HepG2 (cell line): Measurements from ENCODE around the gene NAT14. TPM values are rescaled to one million over a fixed set of nuclear protein-coding genes. Genes with fewer than 3 reads are reported as not detected.

Experiments
- ARID2 ChIP-seq: sonication (generic); formaldehyde crosslinking; IDR thresholded peaks from 2 replicates; pipeline ENCODE4 v1.8.1; 2022; ENCODE audit warnings: mild to moderate bottlenecking, missing genetic modification reagents, borderline replicate concordance
- CHD4 ChIP-seq: fragments of 200-600 bp; sonication (generic); IDR thresholded peaks from 2 replicates; pipeline ENCODE4 v1.7.0; 2017; ENCODE audit warnings: mild to moderate bottlenecking, low read length, borderline replicate concordance
- JUND ChIP-seq: sonication (generic); formaldehyde crosslinking; IDR thresholded peaks from 2 replicates; pipeline ENCODE4 v1.8.0; 2022; ENCODE audit warnings: mild to moderate bottlenecking, missing genetic modification reagents
- KLF15 ChIP-seq: sonication (generic); formaldehyde crosslinking; IDR thresholded peaks from 2 replicates; pipeline ENCODE4 v1.8.1; 2023; ENCODE audit warnings: borderline replicate concordance, mild to moderate bottlenecking, inconsistent platforms, missing genetic modification reagents, mixed read lengths
- MAF1 ChIP-seq: sonication (generic); formaldehyde crosslinking; IDR thresholded peaks from 2 replicates; pipeline ENCODE4 v1.5.0; 2020; ENCODE audit warnings: missing genetic modification reagents, borderline replicate concordance
- MZF1 ChIP-seq: sonication (generic); formaldehyde crosslinking; IDR thresholded peaks from 2 replicates; pipeline ENCODE4 v1.8.1; 2023; ENCODE audit warnings: mild to moderate bottlenecking, missing genetic modification reagents, borderline replicate concordance
- PITX1 ChIP-seq: sonication (generic); formaldehyde crosslinking; IDR thresholded peaks from 2 replicates; pipeline ENCODE4 v1.5.1; 2020; ENCODE audit warnings: mild to moderate bottlenecking, missing genetic modification reagents
- RFXANK ChIP-seq: IDR thresholded peaks from 2 replicates; pipeline ENCODE4 v1.6.1; 2016
- SALL2 ChIP-seq: sonication (generic); formaldehyde crosslinking; IDR thresholded peaks from 2 replicates; pipeline ENCODE4 v1.8.1; 2023; ENCODE audit warnings: mild to moderate bottlenecking, missing genetic modification reagents, inconsistent platforms
- U2AF2 ChIP-seq: fragments of 200-400 bp; formaldehyde crosslinking; IDR thresholded peaks from 2 replicates; pipeline ENCODE4 v1.6.1; 2017; ENCODE audit warnings: low read depth, mild to moderate bottlenecking, low read length
- polyA plus RNA-seq, 8 experiments: library from polyadenylated mRNA; depleted of rRNA in 3 of 8; stranded (reverse) in 7 of 8; unstranded in 1 of 8; fragments of >200 nt; fragmentation: Illumina TruSeq in 4 of 8; extraction: Trizol in 4 of 8; gene quantifications; 2 replicates each; pipeline versions ENCODE4 v1.2.1 to v1.2.3, GENCODE V29; 2011 to 2016; ENCODE audit warnings: low read depth in 4 of 8, missing spikeins in 1 of 8, mixed read lengths in 1 of 8; ENCODE audit not compliant: insufficient read depth in 1 of 8
- total RNA-seq, 5 experiments: library from RNA; depleted of rRNA; stranded (reverse); fragments of >200 nt; fragmentation: Illumina TruSeq; extraction: Trizol; gene quantifications; 2 replicates each; pipeline ENCODE4 v1.2.3, GENCODE V29; 2016; ENCODE audit warnings: low read depth in 1 of 5
- TF ChIP-seq, protein P1 (sequence below), 2 experiments: sonication (generic) in 1 of 2; formaldehyde crosslinking in 1 of 2; IDR thresholded peaks; 2 replicates each; pipeline versions ENCODE4 v1.5.1 to v1.6.1; 2011 to 2020; ENCODE audit warnings: borderline replicate concordance in 1 of 2, low read depth in 1 of 2, low read length in 1 of 2, mild to moderate bottlenecking in 1 of 2, missing genetic modification reagents in 1 of 2, moderate library complexity in 1 of 2
- TF ChIP-seq, protein P2 (sequence below): sonication (generic); formaldehyde crosslinking; IDR thresholded peaks from 2 replicates; pipeline ENCODE4 v1.4.0; 2020; ENCODE audit warnings: mild to moderate bottlenecking, missing genetic modification reagents

The NAT14 gene
- total and polyA plus RNA-seq, 2 of the 13 experiments (the other 11 are each of a cell fraction or from before 2014, with no cell fraction given): 20.7 to 22.3 TPM

- TF ChIP-seq SALL2 (CRISPR knock-in tag) (no peak), CHD4 (no peak), U2AF2 (no peak), MZF1 (CRISPR knock-in tag) (no peak), RFXANK (CRISPR knock-in tag) (peak; percentile 54; the same call in 1 of the 2 replicates), MAF1 (CRISPR knock-in tag) (0 out of 2 replicates have a peak, but pooled peaks have one; percentile 42), KLF15 (CRISPR knock-in tag) (no peak), ARID2 (CRISPR knock-in tag) (no peak), PITX1 (CRISPR knock-in tag) (no peak), JUND (CRISPR knock-in tag) (no peak)
- TF ChIP-seq, protein P1, sequence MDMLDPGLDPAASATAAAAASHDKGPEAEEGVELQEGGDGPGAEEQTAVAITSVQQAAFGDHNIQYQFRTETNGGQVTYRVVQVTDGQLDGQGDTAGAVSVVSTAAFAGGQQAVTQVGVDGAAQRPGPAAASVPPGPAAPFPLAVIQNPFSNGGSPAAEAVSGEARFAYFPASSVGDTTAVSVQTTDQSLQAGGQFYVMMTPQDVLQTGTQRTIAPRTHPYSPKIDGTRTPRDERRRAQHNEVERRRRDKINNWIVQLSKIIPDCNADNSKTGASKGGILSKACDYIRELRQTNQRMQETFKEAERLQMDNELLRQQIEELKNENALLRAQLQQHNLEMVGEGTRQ (IDR thresholded peaks at IDR 0.05; ENCODE audit: low read depth, low read length): no peak
- TF ChIP-seq, protein P1 (CRISPR knock-in tag; IDR thresholded peaks at IDR 0.05; ENCODE audit: borderline replicate concordance): no peak
- TF ChIP-seq, protein P2, sequence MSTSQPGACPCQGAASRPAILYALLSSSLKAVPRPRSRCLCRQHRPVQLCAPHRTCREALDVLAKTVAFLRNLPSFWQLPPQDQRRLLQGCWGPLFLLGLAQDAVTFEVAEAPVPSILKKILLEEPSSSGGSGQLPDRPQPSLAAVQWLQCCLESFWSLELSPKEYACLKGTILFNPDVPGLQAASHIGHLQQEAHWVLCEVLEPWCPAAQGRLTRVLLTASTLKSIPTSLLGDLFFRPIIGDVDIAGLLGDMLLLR: no peak
Observed at GRCh38 chr19:55467236-55468053, 17.5 kb upstream of the NAT14 start (continued).
